ENCODE results near the gene VPS18. TPM values are rescaled to one million over a fixed set of nuclear protein-coding genes. Genes with fewer than 3 reads are reported as not detected.

Gene VPS18
- total RNA-seq, 1 donor from 2014 or later = 33.5 TPM

DNA sequence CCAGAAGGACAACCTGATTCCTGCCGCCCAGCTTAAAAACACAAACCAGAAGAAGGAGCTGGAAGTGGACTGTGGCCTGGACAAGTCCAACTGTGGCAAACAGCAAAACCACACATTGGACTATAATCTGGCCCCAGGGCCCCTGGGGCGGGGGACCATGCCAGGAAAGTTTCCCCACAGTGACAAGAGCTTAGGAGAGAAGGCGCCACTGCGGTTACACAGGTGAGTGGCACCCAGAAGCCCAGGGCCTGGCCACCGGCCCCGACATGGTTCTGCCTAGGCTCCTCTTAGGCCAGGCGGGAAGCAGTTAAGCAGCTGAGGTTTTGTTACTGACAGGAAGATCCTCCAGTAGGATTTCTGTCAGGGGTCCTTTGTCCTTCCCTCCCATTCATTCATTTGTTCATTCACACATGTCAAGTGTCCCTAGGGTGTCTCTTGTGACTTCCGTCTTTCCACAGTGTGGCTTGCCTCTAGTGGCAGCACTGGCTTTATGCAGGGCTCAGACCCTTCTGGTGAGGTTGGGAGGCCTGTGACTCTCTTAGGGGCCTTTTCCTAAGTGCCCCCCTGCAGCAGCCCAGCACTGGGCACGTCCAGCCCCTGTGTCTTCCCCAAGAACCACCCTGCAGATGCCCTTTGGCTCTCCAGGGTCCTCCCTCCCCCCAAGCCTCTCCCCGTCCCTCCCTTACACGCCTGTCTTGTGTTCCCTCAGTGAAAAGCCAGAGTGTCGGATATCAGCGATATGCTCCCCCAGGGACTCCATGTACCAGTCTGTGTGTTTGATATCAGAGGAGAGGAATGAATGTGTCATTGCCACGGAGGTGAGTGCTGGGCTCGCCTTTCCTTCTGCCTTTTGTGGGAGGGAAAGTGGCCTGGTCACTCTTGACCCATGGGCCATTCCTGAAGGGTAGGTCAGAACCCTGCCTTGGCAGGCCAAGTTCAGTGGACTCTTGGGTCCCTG lies 42.7 kb downstream of the VPS18 start:
- H3K27me3 Mint-ChIP-seq (ENCODE audit: unreplicated experiment) = peaks cover 8% of the 10 kb centered on the region
- peaks cover 33% of the 10 kb centered on the region for H3K4me1 Mint-ChIP-seq (ENCODE audit: low read depth, unreplicated experiment)
- H3K4me3 Mint-ChIP-seq (ENCODE audit: unreplicated experiment) = peak overlapping the region; percentile 73
- H3K36me3 Mint-ChIP-seq (ENCODE audit: unreplicated experiment) = no peaks in the 10 kb centered on the region
- no peak for DNase-seq
- no peak overlapping the region for H3K27ac Mint-ChIP-seq (ENCODE audit: unreplicated experiment)
- TF ChIP-seq, protein P1, sequence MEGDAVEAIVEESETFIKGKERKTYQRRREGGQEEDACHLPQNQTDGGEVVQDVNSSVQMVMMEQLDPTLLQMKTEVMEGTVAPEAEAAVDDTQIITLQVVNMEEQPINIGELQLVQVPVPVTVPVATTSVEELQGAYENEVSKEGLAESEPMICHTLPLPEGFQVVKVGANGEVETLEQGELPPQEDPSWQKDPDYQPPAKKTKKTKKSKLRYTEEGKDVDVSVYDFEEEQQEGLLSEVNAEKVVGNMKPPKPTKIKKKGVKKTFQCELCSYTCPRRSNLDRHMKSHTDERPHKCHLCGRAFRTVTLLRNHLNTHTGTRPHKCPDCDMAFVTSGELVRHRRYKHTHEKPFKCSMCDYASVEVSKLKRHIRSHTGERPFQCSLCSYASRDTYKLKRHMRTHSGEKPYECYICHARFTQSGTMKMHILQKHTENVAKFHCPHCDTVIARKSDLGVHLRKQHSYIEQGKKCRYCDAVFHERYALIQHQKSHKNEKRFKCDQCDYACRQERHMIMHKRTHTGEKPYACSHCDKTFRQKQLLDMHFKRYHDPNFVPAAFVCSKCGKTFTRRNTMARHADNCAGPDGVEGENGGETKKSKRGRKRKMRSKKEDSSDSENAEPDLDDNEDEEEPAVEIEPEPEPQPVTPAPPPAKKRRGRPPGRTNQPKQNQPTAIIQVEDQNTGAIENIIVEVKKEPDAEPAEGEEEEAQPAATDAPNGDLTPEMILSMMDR (IDR thresholded peaks at IDR 0.05; ENCODE audit: partially characterized antibody, unreplicated experiment) = no peak
- peaks cover 15% of the 10 kb centered on the region for H3K9me3 Mint-ChIP-seq (ENCODE audit: unreplicated experiment)

DNA sequence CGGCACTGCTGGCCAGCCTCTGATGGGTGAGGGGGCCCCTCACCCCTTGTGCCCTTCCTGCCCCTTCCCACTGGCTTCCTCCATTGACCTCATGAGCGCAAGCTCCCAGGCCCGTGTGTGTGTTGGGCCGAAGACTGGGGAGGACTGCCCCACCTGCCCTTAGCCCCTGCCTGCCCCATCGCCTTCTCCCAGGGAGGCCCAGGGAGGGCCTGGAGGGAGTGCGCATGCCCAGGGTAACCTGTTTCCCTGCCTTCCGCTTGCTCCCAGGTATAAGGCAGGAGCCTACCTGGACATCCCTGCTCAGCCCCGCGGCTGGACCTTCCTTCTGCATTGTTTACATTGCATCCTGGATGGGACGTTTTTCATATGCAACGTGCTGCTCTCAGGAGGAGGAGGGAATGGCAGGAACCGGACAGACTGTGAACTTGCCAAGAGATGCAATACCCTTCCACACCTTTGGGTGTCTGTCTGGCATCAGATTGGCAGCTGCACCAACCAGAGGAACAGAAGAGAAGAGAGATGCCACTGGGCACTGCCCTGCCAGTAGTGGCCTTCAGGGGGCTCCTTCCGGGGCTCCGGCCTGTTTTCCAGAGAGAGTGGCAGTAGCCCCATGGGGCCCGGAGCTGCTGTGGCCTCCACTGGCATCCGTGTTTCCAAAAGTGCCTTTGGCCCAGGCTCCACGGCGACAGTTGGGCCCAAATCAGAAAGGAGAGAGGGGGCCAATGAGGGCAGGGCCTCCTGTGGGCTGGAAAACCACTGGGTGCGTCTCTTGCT lies 43.7 kb downstream of the VPS18 start:
- H3K27ac Mint-ChIP-seq (ENCODE audit: unreplicated experiment) = no peak overlapping the region
- peaks cover 12% of the 10 kb centered on the region for H3K9me3 Mint-ChIP-seq (ENCODE audit: unreplicated experiment)
- DNase-seq = no peak
- H3K4me1 Mint-ChIP-seq (ENCODE audit: low read depth, unreplicated experiment) = peaks cover 29% of the 10 kb centered on the region
- peak overlapping the region; percentile 52 for H3K4me3 Mint-ChIP-seq (ENCODE audit: unreplicated experiment)
- no peaks in the 10 kb centered on the region for H3K36me3 Mint-ChIP-seq (ENCODE audit: unreplicated experiment)
- TF ChIP-seq, protein P1 (IDR thresholded peaks at IDR 0.05; ENCODE audit: partially characterized antibody, unreplicated experiment) = peak; percentile 10
- H3K27me3 Mint-ChIP-seq (ENCODE audit: unreplicated experiment) = peaks cover 5% of the 10 kb centered on the region

DNA sequence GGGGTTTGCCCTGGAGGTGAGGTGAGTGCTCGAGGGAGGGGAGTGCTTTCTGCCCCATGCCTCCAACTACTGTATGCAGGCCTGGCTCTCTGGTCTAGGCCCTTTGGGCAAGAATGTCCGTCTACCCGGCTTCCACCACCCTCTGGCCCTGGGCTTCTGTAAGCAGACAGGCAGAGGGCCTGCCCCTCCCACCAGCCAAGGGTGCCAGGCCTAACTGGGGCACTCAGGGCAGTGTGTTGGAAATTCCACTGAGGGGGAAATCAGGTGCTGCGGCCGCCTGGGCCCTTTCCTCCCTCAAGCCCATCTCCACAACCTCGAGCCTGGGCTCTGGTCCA lies 44.3 kb downstream of the VPS18 start:
- DNase-seq = no peak
- TF ChIP-seq, protein P1 (IDR thresholded peaks at IDR 0.05; ENCODE audit: partially characterized antibody, unreplicated experiment) = no peak
- Mint-ChIP-seq H3K9me3 (ENCODE audit: unreplicated experiment) (peaks cover 12% of the 10 kb centered on the region), H3K4me1 (ENCODE audit: low read depth, unreplicated experiment) (peaks cover 28% of the 10 kb centered on the region), H3K36me3 (ENCODE audit: unreplicated experiment) (no peaks in the 10 kb centered on the region), H3K4me3 (ENCODE audit: unreplicated experiment) (no peak overlapping the region), H3K27me3 (ENCODE audit: unreplicated experiment) (peaks cover 3% of the 10 kb centered on the region), H3K27ac (ENCODE audit: unreplicated experiment) (no peak overlapping the region)

DNA sequence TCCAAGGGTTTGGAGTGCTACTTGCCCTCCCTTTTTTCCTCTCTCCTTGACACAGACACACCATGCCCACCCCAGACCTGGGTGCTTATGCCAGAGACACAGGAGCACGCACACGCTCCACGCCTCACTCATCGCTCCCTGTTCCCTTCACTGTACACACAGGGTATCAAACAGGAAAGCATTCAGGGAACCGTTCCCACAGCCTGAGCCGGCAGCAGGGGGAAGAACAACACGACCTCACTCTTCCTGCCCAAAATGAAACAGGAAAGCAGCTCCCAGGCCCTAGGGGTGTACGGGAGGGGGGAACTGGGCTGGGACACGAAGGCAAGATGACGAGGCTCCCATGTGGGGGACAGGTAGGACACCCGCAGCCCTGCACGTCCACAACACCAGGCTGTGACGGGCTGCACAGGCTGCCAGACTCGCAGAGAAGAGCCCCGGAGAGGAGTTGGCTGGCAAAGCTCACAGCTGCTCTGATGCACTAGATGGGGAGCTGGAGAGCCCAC lies 46.1 kb downstream of the VPS18 start:
- Mint-ChIP-seq H3K9me3 (ENCODE audit: unreplicated experiment) (peaks cover 6% of the 10 kb centered on the region), H3K4me3 (ENCODE audit: unreplicated experiment) (peak overlapping the region; percentile 43), H3K27me3 (ENCODE audit: unreplicated experiment) (peaks cover 3% of the 10 kb centered on the region), H3K36me3 (ENCODE audit: unreplicated experiment) (peaks cover 6% of the 10 kb centered on the region), H3K4me1 (ENCODE audit: low read depth, unreplicated experiment) (peaks cover 27% of the 10 kb centered on the region), H3K27ac (ENCODE audit: unreplicated experiment) (peak overlapping the region; percentile 57)
- TF ChIP-seq, protein P1 (IDR thresholded peaks at IDR 0.05; ENCODE audit: partially characterized antibody, unreplicated experiment) = no peak
- no peak for DNase-seq
